Measurements from ENCODE around the gene IL18. TPM values are rescaled to one million over a fixed set of nuclear protein-coding genes. Genes with fewer than 3 reads are reported as not detected.

Gene IL18
- total RNA-seq, 1 donor from 2014 or later = 5.3 TPM

GRCh38 chr11:112185883-112186282, 22.0 kb upstream of the IL18 start:
- TF ChIP-seq, protein P1, sequence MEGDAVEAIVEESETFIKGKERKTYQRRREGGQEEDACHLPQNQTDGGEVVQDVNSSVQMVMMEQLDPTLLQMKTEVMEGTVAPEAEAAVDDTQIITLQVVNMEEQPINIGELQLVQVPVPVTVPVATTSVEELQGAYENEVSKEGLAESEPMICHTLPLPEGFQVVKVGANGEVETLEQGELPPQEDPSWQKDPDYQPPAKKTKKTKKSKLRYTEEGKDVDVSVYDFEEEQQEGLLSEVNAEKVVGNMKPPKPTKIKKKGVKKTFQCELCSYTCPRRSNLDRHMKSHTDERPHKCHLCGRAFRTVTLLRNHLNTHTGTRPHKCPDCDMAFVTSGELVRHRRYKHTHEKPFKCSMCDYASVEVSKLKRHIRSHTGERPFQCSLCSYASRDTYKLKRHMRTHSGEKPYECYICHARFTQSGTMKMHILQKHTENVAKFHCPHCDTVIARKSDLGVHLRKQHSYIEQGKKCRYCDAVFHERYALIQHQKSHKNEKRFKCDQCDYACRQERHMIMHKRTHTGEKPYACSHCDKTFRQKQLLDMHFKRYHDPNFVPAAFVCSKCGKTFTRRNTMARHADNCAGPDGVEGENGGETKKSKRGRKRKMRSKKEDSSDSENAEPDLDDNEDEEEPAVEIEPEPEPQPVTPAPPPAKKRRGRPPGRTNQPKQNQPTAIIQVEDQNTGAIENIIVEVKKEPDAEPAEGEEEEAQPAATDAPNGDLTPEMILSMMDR (IDR thresholded peaks at IDR 0.05; ENCODE audit: insufficient read depth, low read depth, low read length) = no peak
- no peak for TF ChIP-seq EZH2 (IDR thresholded peaks at IDR 0.05; ENCODE audit: insufficient read depth, low read length)
- Histone ChIP-seq H4K20me1 (ENCODE audit: insufficient read depth, low read length) (no peaks in the 10 kb centered on the region), H3K4me2 (ENCODE audit: low read length) (no peak overlapping the region), H3K79me2 (ENCODE audit: insufficient read depth, low read length) (no peaks in the 10 kb centered on the region), H3K4me3 (ENCODE audit: insufficient read depth, low read depth, low read length) (no peak overlapping the region), H3K27ac (ENCODE audit: low read depth, low read length) (no peak overlapping the region), H3K9ac (ENCODE audit: low read length) (no peak overlapping the region), H3K9me3 (ENCODE audit: insufficient read depth, low read depth, low read length) (no peaks in the 10 kb centered on the region), H2AFZ (ENCODE audit: low read depth, low read length) (no peak overlapping the region), H3K27me3 (ENCODE audit: insufficient read depth, low read length) (no peaks in the 10 kb centered on the region), H3K4me1 (ENCODE audit: insufficient read depth, low read length) (no peaks in the 10 kb centered on the region), H3K36me3 (ENCODE audit: insufficient read depth, low read length) (no peaks in the 10 kb centered on the region)
- Mint-ChIP-seq H3K9me3 (ENCODE audit: unreplicated experiment) (no peaks in the 10 kb centered on the region), H3K4me1 (ENCODE audit: low read depth, unreplicated experiment) (no peaks in the 10 kb centered on the region), H3K4me3 (ENCODE audit: unreplicated experiment) (no peak overlapping the region), H3K36me3 (ENCODE audit: low read depth, unreplicated experiment) (no peaks in the 10 kb centered on the region), H3K27me3 (ENCODE audit: low read depth, unreplicated experiment) (peaks cover 5% of the 10 kb centered on the region), H3K27ac (ENCODE audit: unreplicated experiment) (no peak overlapping the region)
- DNase-seq (ENCODE audit: low read depth) = no peak
- FAIRE-seq = no peak

GRCh38 chr11:112182867-112183266, 19.0 kb upstream of the IL18 start:
- TF ChIP-seq, protein P1 (IDR thresholded peaks at IDR 0.05; ENCODE audit: insufficient read depth, low read depth, low read length) = no peak
- TF ChIP-seq EZH2 (IDR thresholded peaks at IDR 0.05; ENCODE audit: insufficient read depth, low read length) = no peak
- Mint-ChIP-seq H3K4me1 (ENCODE audit: low read depth, unreplicated experiment) (no peaks in the 10 kb centered on the region), H3K27ac (ENCODE audit: unreplicated experiment) (no peak overlapping the region), H3K9me3 (ENCODE audit: unreplicated experiment) (peaks cover 2% of the 10 kb centered on the region), H3K36me3 (ENCODE audit: low read depth, unreplicated experiment) (no peaks in the 10 kb centered on the region), H3K27me3 (ENCODE audit: low read depth, unreplicated experiment) (peaks cover 10% of the 10 kb centered on the region), H3K4me3 (ENCODE audit: unreplicated experiment) (no peak overlapping the region)
- Histone ChIP-seq H3K79me2 (ENCODE audit: insufficient read depth, low read length) (no peaks in the 10 kb centered on the region), H3K27ac (ENCODE audit: low read depth, low read length) (no peak overlapping the region), H3K36me3 (ENCODE audit: insufficient read depth, low read length) (no peaks in the 10 kb centered on the region), H3K4me3 (ENCODE audit: insufficient read depth, low read depth, low read length) (no peak overlapping the region), H2AFZ (ENCODE audit: low read depth, low read length) (no peak overlapping the region), H3K4me2 (ENCODE audit: low read length) (no peak overlapping the region), H3K9ac (ENCODE audit: low read length) (no peak overlapping the region), H3K27me3 (ENCODE audit: insufficient read depth, low read length) (no peaks in the 10 kb centered on the region), H3K9me3 (ENCODE audit: insufficient read depth, low read depth, low read length) (no peaks in the 10 kb centered on the region), H4K20me1 (ENCODE audit: insufficient read depth, low read length) (no peaks in the 10 kb centered on the region), H3K4me1 (ENCODE audit: insufficient read depth, low read length) (no peaks in the 10 kb centered on the region)
- FAIRE-seq (no peak), DNase-seq (ENCODE audit: low read depth) (no peak)

DNA sequence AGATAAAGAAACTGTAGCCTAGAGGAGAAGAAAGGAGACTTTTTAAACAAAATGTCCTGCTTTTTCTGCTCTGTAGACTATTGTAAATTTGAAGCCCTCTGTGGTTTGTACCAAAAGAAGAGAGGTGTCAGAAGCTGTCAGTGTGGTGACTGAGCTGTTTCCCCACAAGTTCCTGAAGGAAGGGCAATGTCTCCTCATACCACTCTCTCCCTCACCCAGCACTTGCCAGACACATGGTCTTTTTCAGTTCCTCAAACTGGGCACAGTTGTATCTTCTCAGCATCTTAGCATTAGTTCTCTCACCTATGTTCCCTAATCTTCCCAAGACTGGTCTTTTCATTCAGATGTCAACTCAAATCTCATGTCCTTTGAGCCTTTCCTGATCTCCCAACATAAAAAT, 15.7 kb upstream of the IL18 start:
- H3K36me3 Mint-ChIP-seq (ENCODE audit: low read depth, unreplicated experiment) = no peaks in the 10 kb centered on the region
- no peak overlapping the region for H3K4me3 Mint-ChIP-seq (ENCODE audit: unreplicated experiment)
- peaks cover 2% of the 10 kb centered on the region for H3K4me1 Mint-ChIP-seq (ENCODE audit: low read depth, unreplicated experiment)
- H3K9me3 Mint-ChIP-seq (ENCODE audit: unreplicated experiment) = peaks cover 2% of the 10 kb centered on the region
- Histone ChIP-seq H3K36me3 (ENCODE audit: insufficient read depth, low read length) (no peaks in the 10 kb centered on the region), H3K9ac (ENCODE audit: low read length) (no peak overlapping the region), H3K4me2 (ENCODE audit: low read length) (no peak overlapping the region), H3K4me3 (ENCODE audit: insufficient read depth, low read depth, low read length) (no peak overlapping the region), H3K9me3 (ENCODE audit: insufficient read depth, low read depth, low read length) (no peaks in the 10 kb centered on the region), H4K20me1 (ENCODE audit: insufficient read depth, low read length) (no peaks in the 10 kb centered on the region), H3K27me3 (ENCODE audit: insufficient read depth, low read length) (no peaks in the 10 kb centered on the region), H3K27ac (ENCODE audit: low read depth, low read length) (no peak overlapping the region), H3K4me1 (ENCODE audit: insufficient read depth, low read length) (peaks cover 3% of the 10 kb centered on the region), H3K79me2 (ENCODE audit: insufficient read depth, low read length) (no peaks in the 10 kb centered on the region), H2AFZ (ENCODE audit: low read depth, low read length) (no peak overlapping the region)
- DNase-seq (ENCODE audit: low read depth) (no peak), FAIRE-seq (no peak)
- peaks cover 5% of the 10 kb centered on the region for H3K27me3 Mint-ChIP-seq (ENCODE audit: low read depth, unreplicated experiment)
- no peak overlapping the region for H3K27ac Mint-ChIP-seq (ENCODE audit: unreplicated experiment)
- TF ChIP-seq, protein P1 (IDR thresholded peaks at IDR 0.05; ENCODE audit: insufficient read depth, low read depth, low read length) = no peak
- no peak for TF ChIP-seq EZH2 (IDR thresholded peaks at IDR 0.05; ENCODE audit: insufficient read depth, low read length)
